Esophagus squamous epithelium (tissue), 4 donors: ENCODE measurements around the gene GEMIN7.

Source experiments
- CTCF ChIP-seq, 6 experiments: fragments of 450-650 bp in 4 of 6; fragments of 200-600 bp in 2 of 6; sonication (generic) in 2 of 6; IDR thresholded peaks; one replicate each; pipeline ENCODE4 v1.5.1; 2016 to 2019; ENCODE audit warnings: antibody characterized with exemption in 6 of 6, mild to moderate bottlenecking in 4 of 6, moderate library complexity in 4 of 6
- POLR2A ChIP-seq, 4 donors: fragments of 450-650 bp; IDR thresholded peaks; one replicate each; pipeline ENCODE4 v1.6.1; 2017; ENCODE audit warnings: antibody characterized with exemption in 4 of 4, mild to moderate bottlenecking in 4 of 4, moderate library complexity in 3 of 4

- TF ChIP-seq POLR2A (IDR thresholded peaks at IDR 0.05) (no peak), CTCF (IDR thresholded peaks at IDR 0.05) (no peak)
Measured at GRCh38 chr19:45095496-45096413, 16.7 kb downstream of the GEMIN7 start.
